ENCODE data around the gene TOM1.
"Not testable (repeated sequence)": the region's sequence is repeated elsewhere in the genome, so short reads cannot be mapped to it uniquely, and the experiment has no call there.

The TOM1 gene

DNA sequence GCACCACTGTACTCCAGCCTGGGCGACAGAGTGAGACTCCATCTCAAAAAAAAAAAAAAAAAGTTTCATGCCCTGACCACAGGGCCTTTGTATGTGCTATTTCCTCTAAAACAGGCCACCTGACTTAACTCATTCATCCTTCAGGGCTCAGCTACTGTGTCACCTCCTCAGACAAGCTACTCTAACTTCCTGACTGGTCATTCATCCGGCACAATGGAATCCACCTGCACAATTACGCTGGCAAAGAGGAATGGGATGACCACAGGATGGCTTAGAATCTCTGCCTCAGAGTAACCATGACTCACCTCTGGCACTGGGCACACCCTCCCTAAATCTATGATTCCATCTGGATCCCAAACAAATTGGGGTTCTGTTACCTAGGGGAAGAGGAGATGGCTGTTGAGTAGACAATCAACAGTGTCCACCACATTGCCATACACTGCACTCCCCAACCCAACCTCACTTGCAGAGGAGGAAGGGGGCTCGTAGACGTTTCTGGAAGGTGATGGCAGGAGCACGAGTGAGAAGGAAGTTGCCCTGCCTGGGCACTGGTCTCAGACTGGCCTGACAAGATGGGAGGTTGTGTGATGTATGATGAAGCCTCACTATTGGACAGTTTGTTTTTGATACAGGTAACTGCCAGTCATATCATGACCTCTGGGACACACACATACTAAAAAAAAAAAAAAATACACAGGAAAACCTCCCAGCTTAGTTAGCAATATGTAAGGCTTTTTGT, 58.4 kb downstream of the TOM1 start:
- no peaks in the 10 kb centered on the region for H3K27me3 ChIP-seq (replicated peaks)
- H3K4me3 ChIP-seq (ENCODE audit: low read depth, low read length) = no peak overlapping the region
- no peaks in the 10 kb centered on the region for H3K36me3 ChIP-seq (replicated peaks)
- H3K27ac ChIP-seq = no peak overlapping the region
- DNase-seq = no peak
- in situ Hi-C loops (cut with HindIII; ENCODE audit: low pct_ligation_motif_present, low sequenced_read_pairs) = no loop called here
- TF ChIP-seq CTCF (IDR thresholded peaks at IDR 0.05; ENCODE audit: low read depth, low read length, missing control alignments) = no peak

- in situ Hi-C loops (cut with HindIII; ENCODE audit: low pct_ligation_motif_present, low sequenced_read_pairs) = no loop called here
- DNase-seq = no peak
Measured at GRCh38 chr22:35359380-35360065, 59.8 kb downstream of the TOM1 start.

GRCh38 chr22:35361001-35361558, 61.4 kb downstream of the TOM1 start:
- Histone ChIP-seq H3K27me3 (replicated peaks) (no peaks in the 10 kb centered on the region), H3K27ac (no peak overlapping the region), H3K36me3 (replicated peaks) (no peaks in the 10 kb centered on the region), H3K4me3 (ENCODE audit: low read depth, low read length) (no peak overlapping the region)
- in situ Hi-C loops (cut with HindIII; ENCODE audit: low pct_ligation_motif_present, low sequenced_read_pairs) = no loop called here
- no peak for DNase-seq
- TF ChIP-seq CTCF (IDR thresholded peaks at IDR 0.05; ENCODE audit: low read depth, low read length, missing control alignments) = no peak

More at GRCh38 chr22:35359380-35360065, 59.8 kb downstream of the TOM1 start:
- Histone ChIP-seq H3K4me3 (ENCODE audit: low read depth, low read length) (no peak overlapping the region), H3K27ac (no peak overlapping the region), H3K27me3 (replicated peaks) (no peaks in the 10 kb centered on the region), H3K36me3 (replicated peaks) (no peaks in the 10 kb centered on the region)
- no peak for TF ChIP-seq CTCF (IDR thresholded peaks at IDR 0.05; ENCODE audit: low read depth, low read length, missing control alignments)

DNA sequence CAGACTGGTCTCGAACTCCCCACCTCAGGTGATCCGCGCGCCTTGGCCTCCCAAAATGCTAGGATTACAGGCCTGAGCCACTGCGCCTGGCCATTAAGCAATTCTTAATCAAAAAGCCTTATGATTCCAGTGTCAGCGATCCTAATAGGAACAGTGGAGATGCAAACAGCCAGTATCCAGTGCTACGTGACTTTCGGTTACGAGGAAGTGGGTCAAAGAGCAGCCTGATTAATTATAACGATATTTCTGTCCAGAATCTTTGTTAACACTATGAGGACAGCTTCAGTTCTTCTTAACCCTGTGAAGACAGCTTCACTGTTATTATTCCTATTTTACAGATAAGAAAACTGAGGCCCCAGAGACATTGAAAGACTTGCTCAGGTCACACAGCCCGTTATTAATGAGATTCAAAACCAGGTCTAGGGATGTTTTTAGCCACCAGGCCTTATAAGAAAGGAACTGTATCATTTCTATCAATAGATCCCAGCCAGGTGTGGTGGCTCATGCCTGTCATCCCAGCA, 63.9 kb downstream of the TOM1 start:
- Histone ChIP-seq H3K27me3 (replicated peaks) (no peaks in the 10 kb centered on the region), H3K36me3 (replicated peaks) (no peaks in the 10 kb centered on the region), H3K27ac (peak overlapping the region; percentile 31), H3K4me3 (ENCODE audit: low read depth, low read length) (no peak overlapping the region)
- in situ Hi-C loops (cut with HindIII; ENCODE audit: low pct_ligation_motif_present, low sequenced_read_pairs) = no loop called here
- DNase-seq = no peak
- TF ChIP-seq CTCF (IDR thresholded peaks at IDR 0.05; ENCODE audit: low read depth, low read length, missing control alignments) = no peak

- peak; percentile 78 for DNase-seq
- H3K36me3 ChIP-seq (replicated peaks); H3K27me3 ChIP-seq (replicated peaks); H3K4me3 ChIP-seq (ENCODE audit: low read depth, low read length); in situ Hi-C loops (cut with HindIII; ENCODE audit: low pct_ligation_motif_present, low sequenced_read_pairs): not testable (repeated sequence)
- H3K27ac ChIP-seq = peak overlapping the region; percentile 31
Measured at GRCh38 chr22:35364230-35364629, 64.5 kb downstream of the TOM1 start.

DNA sequence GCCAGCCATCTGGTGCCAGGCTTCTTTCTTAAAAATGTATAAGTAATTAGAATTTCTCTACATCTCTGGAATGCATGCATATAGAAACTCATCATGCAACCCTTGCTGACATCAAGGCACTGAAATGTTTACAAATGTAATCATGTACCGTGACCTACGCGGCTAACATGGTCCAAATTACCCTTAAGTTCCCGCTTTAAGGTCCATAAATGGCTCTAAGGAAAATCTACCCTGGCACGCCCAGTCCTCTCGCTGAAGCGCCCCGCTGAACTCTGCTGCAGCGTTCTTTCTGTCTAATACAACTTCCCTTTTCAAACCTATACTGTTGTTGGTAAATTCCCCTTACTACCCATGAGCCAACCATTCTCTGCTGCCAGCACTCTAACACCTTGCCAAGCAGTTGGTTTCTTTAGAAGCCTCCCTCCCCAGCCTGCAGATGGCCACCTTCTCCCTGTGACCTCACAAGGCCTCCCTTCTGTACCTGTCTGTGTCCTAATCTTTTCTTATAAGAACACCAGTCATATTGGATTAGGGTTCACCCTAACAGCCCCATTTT, 67.7 kb downstream of the TOM1 start:
- no peak overlapping the region for H3K4me3 ChIP-seq (ENCODE audit: low read depth, low read length)
- H3K27me3 ChIP-seq (replicated peaks) = no peaks in the 10 kb centered on the region
- DNase-seq = no peak
- no peaks in the 10 kb centered on the region for H3K36me3 ChIP-seq (replicated peaks)
- in situ Hi-C loops (cut with HindIII; ENCODE audit: low pct_ligation_motif_present, low sequenced_read_pairs) = no loop called here
- TF ChIP-seq CTCF (IDR thresholded peaks at IDR 0.05; ENCODE audit: low read depth, low read length, missing control alignments) = no peak
- H3K27ac ChIP-seq = no peak overlapping the region

Data from brain microvascular endothelial cell (primary cell).